Panc1 (cell line): ENCODE data around the gene NPTX1. TPM values are rescaled to one million over a fixed set of nuclear protein-coding genes. Genes with fewer than 3 reads are reported as not detected.
A peak's percentile ranks its signal among the peaks of the same experiment; 100 is the strongest.

Experiments
- ATAC-seq: fragments of 200-7000 bp; cut with Tn5 transposase; 2 replicates; pipeline ENCODE4 v1.9.1; 2020; ENCODE audit warnings: mild to moderate bottlenecking, moderate library complexity
- BruUV-seq: library from RNA; stranded (reverse); fragments of 400-500 nt; replicated peaks from 2 replicates; lab custom pipeline; 2021; lab: Mats Ljungman, UMichigan
- CTCF ChIA-PET: fragments of 300-600 bp; sonication (Branson Sonifier 250); formaldehyde crosslinking; loops from one replicate; lab custom pipeline; 2022; ENCODE audit warnings: antibody characterized with exemption; lab: Charles Lee
- POLR2A ChIA-PET: fragments of 300-600 bp; sonication (Branson Sonifier 250); formaldehyde crosslinking; loops from one replicate; lab custom pipeline; 2022; ENCODE audit warnings: antibody characterized with exemption; lab: Charles Lee
- DNase-seq: peaks from one replicate; pipeline ENCODE4 v3.0.0-alpha.2; 2010; ENCODE audit warnings: low read depth, low spot score
- H3K27ac ChIP-seq: 2 replicates; pipeline ENCODE4 v1.5.1; 2011; ENCODE audit warnings: mild to moderate bottlenecking, low read length, inconsistent platforms
- H3K27me3 ChIP-seq: fragments of 200-500 bp; sonication (Bioruptor generic); 2 replicates; pipeline ENCODE4 v1.6.0; 2014; ENCODE audit warnings: low read length, inconsistent platforms; ENCODE audit not compliant: control insufficient read depth, insufficient read depth
- H3K36me3 ChIP-seq: fragments of 200-500 bp; sonication (Bioruptor generic); 2 replicates; pipeline ENCODE4 v1.5.1; 2014; ENCODE audit warnings: inconsistent platforms, mild to moderate bottlenecking, low read length, moderate library complexity; ENCODE audit not compliant: control insufficient read depth, insufficient read depth
- H3K4me1 ChIP-seq: 2 replicates; pipeline ENCODE4 v1.5.1; 2011; ENCODE audit warnings: inconsistent platforms, mild to moderate bottlenecking, low read length, moderate library complexity; ENCODE audit not compliant: control insufficient read depth, insufficient read depth
- H3K4me3 ChIP-seq, 2 experiments: 2 replicates each; pipeline ENCODE4 v1.5.1; 2011 to 2012; ENCODE audit warnings: low read depth in 2 of 2, low read length in 2 of 2, mild to moderate bottlenecking in 2 of 2, inconsistent platforms in 1 of 2, moderate library complexity in 1 of 2
- H3K9me3 ChIP-seq: fragments of 200-500 bp; sonication (Bioruptor generic); 2 replicates; pipeline ENCODE4 v1.5.1; 2014; ENCODE audit warnings: low read depth, mild to moderate bottlenecking, inconsistent platforms, low read length, moderate library complexity; ENCODE audit not compliant: control insufficient read depth, insufficient read depth
- CTCF ChIP-seq: fragments of 450-650 bp; IDR thresholded peaks from 2 replicates; pipeline ENCODE4 v1.5.1; 2017; ENCODE audit warnings: mild to moderate bottlenecking
- POLR2AphosphoS5 ChIP-seq: IDR thresholded peaks from 2 replicates; pipeline ENCODE4 v1.6.1; 2012; ENCODE audit warnings: mild to moderate bottlenecking, low read depth, low read length, moderate library complexity
- REST ChIP-seq, 2 experiments: IDR thresholded peaks; 2 replicates each; pipeline ENCODE4 v1.6.1; 2011 to 2012; ENCODE audit warnings: low read depth in 2 of 2, control low read depth in 1 of 2, low read length in 1 of 2, mild to moderate bottlenecking in 1 of 2, moderate library complexity in 1 of 2; ENCODE audit not compliant: insufficient read depth in 1 of 2
- SIN3A ChIP-seq: IDR thresholded peaks from 2 replicates; pipeline ENCODE4 v1.6.1; 2012; ENCODE audit warnings: low read depth, mild to moderate bottlenecking, low read length, moderate library complexity, borderline replicate concordance; ENCODE audit not compliant: insufficient read depth
- TCF7L2 ChIP-seq: IDR thresholded peaks from 2 replicates; pipeline ENCODE4 v1.6.1; 2011; ENCODE audit warnings: mild to moderate bottlenecking, low read depth, low read length, inconsistent platforms
- in situ Hi-C: cut with HindIII; loops from 2 replicates; pipeline ENCODE4 v1.10.0; 2016; ENCODE audit warnings: low sequenced_read_pairs, low pct_unique_long_range_greater_than_20kb
- intact Hi-C: fragments of 100-400 bp; cut with micrococcal nuclease; formaldehyde crosslinking; loops from one replicate; pipeline ENCODE4 v1.10.0; 2022; ENCODE audit not compliant: unreplicated experiment
- total RNA-seq: library from RNA; stranded (reverse); gene quantifications from one replicate; pipeline ENCODE4 v1.2.1, GENCODE V29; 2021; ENCODE audit not compliant: unreplicated experiment

The NPTX1 gene
- total RNA-seq, 1 experiment from 2014 or later: 1.1 TPM

- no peaks in the 10 kb centered on the region for H3K27me3 ChIP-seq
- POLR2A ChIA-PET: no interaction called here
- no peak overlapping the region for H3K27ac ChIP-seq
- in situ Hi-C loops (no loop called here), intact Hi-C loops (no loop called here)
- ATAC-seq (no peak), DNase-seq (no peak)
- TF ChIP-seq REST (IDR thresholded peaks at IDR 0.05; ENCODE audit: insufficient read depth in 1 of 2, low read depth in 2 of 2, low read length in 1 of 2) (no peak), SIN3A (no peak), TCF7L2 (no peak), CTCF (no peak), POLR2AphosphoS5 (no peak)
- H3K9me3 ChIP-seq: no peaks in the 10 kb centered on the region
- CTCF ChIA-PET: no interaction called here
- H3K36me3 ChIP-seq: no peaks in the 10 kb centered on the region
- no peak overlapping the region for H3K4me3 ChIP-seq
- no TSS peak for BruUV-seq
- H3K4me1 ChIP-seq: no peaks in the 10 kb centered on the region
Measured at GRCh38 chr17:80441598-80442322, 34.6 kb downstream of the NPTX1 start.

GRCh38 chr17:80441133-80441578 is 35.3 kb downstream of the NPTX1 start:
- no peaks in the 10 kb centered on the region for H3K9me3 ChIP-seq
- intact Hi-C loops (no loop called here), in situ Hi-C loops (no loop called here)
- H3K4me1 ChIP-seq: no peaks in the 10 kb centered on the region
- H3K27ac ChIP-seq: no peak overlapping the region
- BruUV-seq: no TSS peak
- ChIA-PET CTCF (no interaction called here), POLR2A (no interaction called here)
- no peak for ATAC-seq
- no peak for DNase-seq
- no peaks in the 10 kb centered on the region for H3K36me3 ChIP-seq
- H3K4me3 ChIP-seq: no peak overlapping the region
- no peaks in the 10 kb centered on the region for H3K27me3 ChIP-seq
- TF ChIP-seq REST (IDR thresholded peaks at IDR 0.05; ENCODE audit: insufficient read depth in 1 of 2, low read depth in 2 of 2, low read length in 1 of 2) (peak; percentile 98 to 99), SIN3A (no peak)
